HepG2 (cell line): ENCODE data around the gene NR3C2.

Experiments used
- CBFB ChIP-seq: sonication (generic); formaldehyde crosslinking; IDR thresholded peaks from 2 replicates; pipeline ENCODE4 v1.4.0; 2020; ENCODE audit warnings: missing genetic modification reagents
- ELK4 ChIP-seq: sonication (generic); formaldehyde crosslinking; IDR thresholded peaks from 2 replicates; pipeline ENCODE4 v1.9.0; 2021; ENCODE audit warnings: missing genetic modification reagents, borderline replicate concordance
- EZH2 ChIP-seq: conservative IDR thresholded peaks from 2 replicates; pipeline ENCODE4 v1.6.1; 2012; ENCODE audit warnings: mild to moderate bottlenecking, low read depth, low read length, moderate library complexity
- NBN ChIP-seq: fragments of 450-650 bp; conservative IDR thresholded peaks from 2 replicates; pipeline ENCODE4 v1.6.1; 2017
- NCOA1 ChIP-seq: sonication (generic); formaldehyde crosslinking; IDR thresholded peaks from 2 replicates; pipeline ENCODE4 v1.9.0; 2021; ENCODE audit warnings: missing genetic modification reagents
- SIX4 ChIP-seq: sonication (generic); formaldehyde crosslinking; IDR thresholded peaks from 2 replicates; pipeline ENCODE4 v1.4.0; 2020; ENCODE audit warnings: missing genetic modification reagents
- SSRP1 ChIP-seq: IDR thresholded peaks from 2 replicates; pipeline ENCODE4 v1.6.1; 2016; ENCODE audit warnings: control low read depth
- ZBTB42 ChIP-seq: sonication (generic); formaldehyde crosslinking; IDR thresholded peaks from 2 replicates; pipeline ENCODE4 v1.5.0; 2020; ENCODE audit warnings: mild to moderate bottlenecking, missing genetic modification reagents
- ZNF407 ChIP-seq: sonication (generic); formaldehyde crosslinking; IDR thresholded peaks from one replicate; pipeline ENCODE4 v1.5.1; 2020; ENCODE audit warnings: mild to moderate bottlenecking, missing genetic modification reagents; ENCODE audit errors: not compliant biosample characterization

GRCh38 chr4:148068065-148068911 lies 373.9 kb downstream of the NR3C2 start:
- TF ChIP-seq SIX4 (CRISPR knock-in tag), result no peak
- no peak for TF ChIP-seq NCOA1 (CRISPR knock-in tag)
- TF ChIP-seq NBN, result no peak
- no peak for TF ChIP-seq CBFB (CRISPR knock-in tag)
- TF ChIP-seq ZBTB42, result no peak
- no peak for TF ChIP-seq ELK4 (CRISPR knock-in tag)
- no peak for TF ChIP-seq ZNF407 (CRISPR knock-in tag)
- TF ChIP-seq SSRP1 (CRISPR knock-in tag), result no peak
- no peak for TF ChIP-seq EZH2
